ENCODE results near the gene GADL1.

DNA sequence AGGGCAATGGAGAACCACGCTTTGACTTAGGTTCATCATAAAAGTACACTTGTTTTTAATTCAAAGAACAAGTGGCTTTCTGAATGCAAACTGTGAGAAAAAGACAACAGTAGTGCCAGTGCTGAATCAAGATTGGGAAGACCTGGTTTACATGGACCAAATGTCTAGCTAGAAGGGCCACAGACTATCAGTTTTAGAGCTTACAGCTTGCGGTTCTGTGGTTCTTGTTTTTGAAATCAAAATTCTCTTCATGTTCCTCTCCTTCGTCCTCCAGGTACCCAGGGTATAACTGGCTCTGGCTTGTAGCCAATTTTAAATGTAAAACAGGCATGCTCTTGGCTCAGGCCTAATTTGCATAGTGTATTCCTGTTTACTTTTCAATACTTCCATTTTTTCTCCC lies 163.5 kb downstream of the GADL1 start:
- TF ChIP-seq POLR2AphosphoS5 (IDR thresholded peaks at IDR 0.05; ENCODE audit: low read depth, low read length) (no peak), SPI1 (IDR thresholded peaks at IDR 0.05; ENCODE audit: low read depth, low read length) (no peak)

Data from GM12891 (cell line).